Measurements from ENCODE around the gene TMCC2.

- TF ChIP-seq POLR2A (IDR thresholded peaks at IDR 0.05), result no peak
- TF ChIP-seq, protein P1, sequence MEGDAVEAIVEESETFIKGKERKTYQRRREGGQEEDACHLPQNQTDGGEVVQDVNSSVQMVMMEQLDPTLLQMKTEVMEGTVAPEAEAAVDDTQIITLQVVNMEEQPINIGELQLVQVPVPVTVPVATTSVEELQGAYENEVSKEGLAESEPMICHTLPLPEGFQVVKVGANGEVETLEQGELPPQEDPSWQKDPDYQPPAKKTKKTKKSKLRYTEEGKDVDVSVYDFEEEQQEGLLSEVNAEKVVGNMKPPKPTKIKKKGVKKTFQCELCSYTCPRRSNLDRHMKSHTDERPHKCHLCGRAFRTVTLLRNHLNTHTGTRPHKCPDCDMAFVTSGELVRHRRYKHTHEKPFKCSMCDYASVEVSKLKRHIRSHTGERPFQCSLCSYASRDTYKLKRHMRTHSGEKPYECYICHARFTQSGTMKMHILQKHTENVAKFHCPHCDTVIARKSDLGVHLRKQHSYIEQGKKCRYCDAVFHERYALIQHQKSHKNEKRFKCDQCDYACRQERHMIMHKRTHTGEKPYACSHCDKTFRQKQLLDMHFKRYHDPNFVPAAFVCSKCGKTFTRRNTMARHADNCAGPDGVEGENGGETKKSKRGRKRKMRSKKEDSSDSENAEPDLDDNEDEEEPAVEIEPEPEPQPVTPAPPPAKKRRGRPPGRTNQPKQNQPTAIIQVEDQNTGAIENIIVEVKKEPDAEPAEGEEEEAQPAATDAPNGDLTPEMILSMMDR (IDR thresholded peaks at IDR 0.05), result peak; percentile 97 to 99 (median 98)
- no peak for TF ChIP-seq POLR2AphosphoS5 (IDR thresholded peaks at IDR 0.05)
- no peak for TF ChIP-seq EP300 (IDR thresholded peaks at IDR 0.05)
Observed at GRCh38 chr1:205273551-205273982, 45.8 kb downstream of the TMCC2 start.

Data from upper lobe of left lung (tissue), 4 donors.